ENCODE measurements around the gene BRAF. TPM values are rescaled to one million over a fixed set of nuclear protein-coding genes. Genes with fewer than 3 reads are reported as not detected.
"Not testable (repeated sequence)": the region's sequence is repeated elsewhere in the genome, so short reads cannot be mapped to it uniquely, and the experiment has no call there.

The BRAF gene
- total RNA-seq, 2 donors from 2014 or later: 35.7 to 42.2 TPM

- H3K9me3 Mint-ChIP-seq: no peaks in the 10 kb centered on the region
- no peak overlapping the region for H3K27ac Mint-ChIP-seq
- DNase-seq (ENCODE audit: low spot score) (no peak), ATAC-seq (peak in 1 of 2 donors; percentile 57)
- H3K36me3 Mint-ChIP-seq: no peaks in the 10 kb centered on the region
- peaks cover 10 to 16% of the 10 kb centered on the region in 2 donors for H3K4me1 Mint-ChIP-seq (ENCODE audit: low read depth in 2 of 2)
- no peak overlapping the region for H3K4me3 Mint-ChIP-seq
- no peaks in the 10 kb centered on the region for H3K27me3 Mint-ChIP-seq
Observed at GRCh38 chr7:140723006-140723405, 201.7 kb downstream of the BRAF start.

GRCh38 chr7:140722254-140722653, 202.5 kb downstream of the BRAF start:
- Mint-ChIP-seq H3K27me3 (no peaks in the 10 kb centered on the region), H3K9me3 (no peaks in the 10 kb centered on the region), H3K36me3 (no peaks in the 10 kb centered on the region), H3K27ac (no peak overlapping the region), H3K4me1 (ENCODE audit: low read depth in 2 of 2) (peaks cover 10 to 16% of the 10 kb centered on the region in 2 donors), H3K4me3 (no peak overlapping the region)
- no peak for DNase-seq (ENCODE audit: low spot score)
- ATAC-seq: no peak

DNA sequence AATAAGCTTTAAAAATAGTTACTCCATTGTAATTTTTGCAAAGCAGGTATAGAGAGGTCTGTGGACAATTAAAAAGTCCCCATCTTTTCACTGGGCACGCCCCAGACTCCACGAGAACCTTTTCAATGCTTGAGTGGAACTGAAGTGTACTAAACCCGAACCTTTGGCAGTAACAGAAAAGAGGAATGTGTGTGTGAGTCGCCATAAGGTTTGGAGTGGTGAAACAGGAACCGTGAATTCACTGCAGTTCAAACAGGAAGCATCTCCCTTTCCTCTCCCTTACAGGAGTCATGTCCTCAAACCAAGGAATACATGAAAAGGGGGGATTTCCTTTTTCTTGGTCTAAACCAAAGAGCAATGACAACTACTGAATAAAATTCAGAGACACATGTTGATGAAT, 205.0 kb downstream of the BRAF start:
- no peaks in the 10 kb centered on the region for H3K27me3 Mint-ChIP-seq
- no peaks in the 10 kb centered on the region for H3K36me3 Mint-ChIP-seq
- no peak for DNase-seq (ENCODE audit: low spot score)
- peaks cover 18 to 23% of the 10 kb centered on the region in 2 donors for H3K4me1 Mint-ChIP-seq (ENCODE audit: low read depth in 2 of 2)
- no peak for ATAC-seq
- peak overlapping the region in 1 of 2 donors; percentile 79 for H3K27ac Mint-ChIP-seq
- H3K4me3 Mint-ChIP-seq: no peak overlapping the region
- H3K9me3 Mint-ChIP-seq: no peaks in the 10 kb centered on the region

GRCh38 chr7:140714331-140715040, 210.2 kb downstream of the BRAF start:
- peak; percentile 95 to 97 for ATAC-seq
- no peaks in the 10 kb centered on the region for H3K27me3 Mint-ChIP-seq
- DNase-seq (ENCODE audit: low spot score): peak; percentile 67
- peak overlapping the region in 1 of 2 donors; percentile 4 for H3K27ac Mint-ChIP-seq
- no peaks in the 10 kb centered on the region for H3K9me3 Mint-ChIP-seq
- peaks cover 13% of the 10 kb centered on the region for H3K36me3 Mint-ChIP-seq
- peak overlapping the region; percentile 38 for H3K4me3 Mint-ChIP-seq
- peaks cover 28 to 35% of the 10 kb centered on the region in 2 donors for H3K4me1 Mint-ChIP-seq (ENCODE audit: low read depth in 2 of 2)

DNA sequence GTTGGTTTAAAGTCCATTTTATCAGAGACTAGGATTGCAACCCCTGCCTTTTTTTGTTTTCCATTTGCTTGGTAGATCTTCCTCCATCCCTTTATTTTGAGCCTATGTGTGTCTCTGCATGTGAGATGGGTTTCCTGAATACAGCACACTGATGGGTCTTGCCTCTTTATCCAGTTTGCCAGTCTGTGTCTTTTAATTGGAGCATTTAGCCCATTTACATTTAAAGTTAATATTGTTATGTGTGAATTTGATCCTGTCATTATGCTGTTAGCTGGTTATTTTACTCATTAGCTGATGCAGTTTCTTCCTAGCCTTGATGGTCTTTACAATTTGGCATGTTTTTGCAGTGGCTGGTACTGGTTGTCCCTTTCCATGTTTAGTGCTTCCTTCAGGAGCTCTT, 212.3 kb downstream of the BRAF start:
- not testable (repeated sequence) for ATAC-seq; H3K9me3 Mint-ChIP-seq; H3K27me3 Mint-ChIP-seq; H3K27ac Mint-ChIP-seq; H3K4me3 Mint-ChIP-seq; DNase-seq (ENCODE audit: low spot score)
- peaks cover 13% of the 10 kb centered on the region for H3K36me3 Mint-ChIP-seq
- H3K4me1 Mint-ChIP-seq (ENCODE audit: low read depth in 2 of 2): peaks cover 28 to 30% of the 10 kb centered on the region in 2 donors

DNA sequence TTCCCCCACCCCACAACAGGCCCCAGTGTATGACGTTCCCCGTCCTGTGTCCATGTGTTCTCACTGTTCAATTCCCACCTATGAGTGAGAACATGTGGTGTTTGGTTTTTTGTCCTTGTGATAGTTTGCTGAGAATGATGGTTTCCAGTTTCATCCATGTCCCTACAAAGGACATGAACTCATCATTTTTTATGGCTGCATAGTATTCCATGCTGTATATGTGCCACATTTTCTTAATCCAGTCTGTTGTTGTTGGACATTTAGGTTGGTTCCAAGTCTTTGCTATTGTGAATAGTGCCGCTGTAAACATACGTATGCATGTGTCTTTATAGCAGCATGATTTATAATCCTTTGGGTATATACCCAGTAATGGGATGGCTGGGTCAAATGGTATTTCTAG, 216.0 kb downstream of the BRAF start:
- not testable (repeated sequence) for H3K27ac Mint-ChIP-seq; DNase-seq (ENCODE audit: low spot score); ATAC-seq; H3K27me3 Mint-ChIP-seq; H3K9me3 Mint-ChIP-seq; H3K4me3 Mint-ChIP-seq
- peaks cover 17% of the 10 kb centered on the region for H3K36me3 Mint-ChIP-seq
- peaks cover 14 to 17% of the 10 kb centered on the region in 2 donors for H3K4me1 Mint-ChIP-seq (ENCODE audit: low read depth in 2 of 2)

DNA sequence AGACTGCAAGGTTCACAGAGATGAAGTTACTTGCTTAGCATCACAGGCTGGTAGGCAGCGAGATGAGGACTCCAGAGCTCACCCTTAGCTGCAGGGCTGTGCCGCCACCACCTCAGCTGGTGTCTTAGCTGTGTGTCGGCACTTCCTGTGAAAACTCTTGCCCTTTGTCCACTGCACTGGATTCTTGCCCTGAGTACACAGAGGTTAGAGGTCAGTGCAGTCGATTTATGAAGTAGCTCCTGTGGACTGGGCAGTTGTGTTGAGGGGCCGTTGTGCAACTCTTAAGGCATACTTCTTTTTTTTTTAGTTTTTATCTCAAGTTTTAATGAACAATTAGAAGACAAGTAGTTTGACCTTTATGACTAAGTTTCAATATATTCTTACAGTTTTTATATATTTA, 217.6 kb downstream of the BRAF start:
- ATAC-seq (no peak), DNase-seq (ENCODE audit: low spot score) (no peak)
- peaks cover 10% of the 10 kb centered on the region for H3K36me3 Mint-ChIP-seq
- no peak overlapping the region for H3K4me3 Mint-ChIP-seq
- no peaks in the 10 kb centered on the region for H3K27me3 Mint-ChIP-seq
- H3K27ac Mint-ChIP-seq: no peak overlapping the region
- H3K4me1 Mint-ChIP-seq (ENCODE audit: low read depth in 2 of 2): peaks cover 5 to 12% of the 10 kb centered on the region in 2 donors
- no peaks in the 10 kb centered on the region for H3K9me3 Mint-ChIP-seq

DNA sequence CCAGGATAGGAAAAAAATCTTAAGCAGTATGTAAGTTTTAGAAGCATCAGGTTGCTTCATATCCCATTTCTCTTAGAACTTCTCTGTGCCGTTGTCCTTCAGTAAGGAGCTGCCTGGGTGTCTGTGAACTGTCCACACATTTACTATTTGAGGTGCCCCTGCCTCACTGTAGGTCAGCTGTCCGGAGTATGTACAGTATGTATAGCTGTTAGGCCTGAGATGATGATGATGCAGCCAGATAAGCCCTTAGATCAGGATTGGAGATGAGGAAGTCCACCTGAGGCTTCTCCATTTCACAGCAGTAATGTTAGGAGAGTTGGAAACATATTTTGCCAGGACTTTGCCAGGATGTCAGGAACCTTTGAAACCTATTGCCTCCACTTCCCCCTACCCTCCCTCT, 220.5 kb downstream of the BRAF start:
- Mint-ChIP-seq H3K4me1 (ENCODE audit: low read depth in 2 of 2) (peaks cover 9 to 11% of the 10 kb centered on the region in 2 donors), H3K27me3 (no peaks in the 10 kb centered on the region), H3K36me3 (peaks cover 5% of the 10 kb centered on the region), H3K4me3 (no peak overlapping the region), H3K9me3 (no peaks in the 10 kb centered on the region), H3K27ac (peak overlapping the region in 1 of 2 donors; percentile 33)
- DNase-seq (ENCODE audit: low spot score): no peak
- no peak for ATAC-seq

GRCh38 chr7:140702774-140703173, 222.0 kb downstream of the BRAF start:
- H3K27me3 Mint-ChIP-seq: no peaks in the 10 kb centered on the region
- DNase-seq (ENCODE audit: low spot score): no peak
- H3K27ac Mint-ChIP-seq: no peak overlapping the region
- peaks cover 19 to 21% of the 10 kb centered on the region in 2 donors for H3K4me1 Mint-ChIP-seq (ENCODE audit: low read depth in 2 of 2)
- no peak overlapping the region for H3K4me3 Mint-ChIP-seq
- H3K9me3 Mint-ChIP-seq: no peaks in the 10 kb centered on the region
- peaks cover 5% of the 10 kb centered on the region for H3K36me3 Mint-ChIP-seq
- ATAC-seq: no peak

DNA sequence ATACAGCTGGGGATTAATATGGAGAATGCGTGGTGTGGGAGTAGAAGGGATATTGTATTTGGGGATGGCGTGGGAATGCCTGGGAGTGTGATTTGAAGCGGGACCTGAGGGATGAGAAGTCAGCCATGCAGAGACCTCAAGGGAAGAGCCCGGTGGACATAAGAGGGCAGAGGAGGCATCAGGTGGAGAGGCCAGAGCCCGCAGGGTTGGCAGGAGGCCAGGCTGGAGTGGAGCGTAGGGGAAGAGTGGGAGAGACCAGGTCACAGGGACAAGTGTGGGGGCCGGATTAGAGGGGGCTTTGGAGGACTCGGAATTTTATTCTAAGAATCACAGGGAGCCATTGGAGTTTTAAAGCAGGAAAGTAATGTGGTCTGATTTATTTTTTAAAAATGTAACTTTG, 226.3 kb downstream of the BRAF start:
- peak overlapping the region; percentile 92 to 94 for H3K27ac Mint-ChIP-seq
- no peaks in the 10 kb centered on the region for H3K36me3 Mint-ChIP-seq

GRCh38 chr7:140697447-140698143, 227.1 kb downstream of the BRAF start:
- DNase-seq (ENCODE audit: low spot score): no peak
- H3K27ac Mint-ChIP-seq: peak overlapping the region; percentile 92 to 94
- no peaks in the 10 kb centered on the region for H3K36me3 Mint-ChIP-seq
- peaks cover 40 to 41% of the 10 kb centered on the region in 2 donors for H3K4me1 Mint-ChIP-seq (ENCODE audit: low read depth in 2 of 2)
- no peaks in the 10 kb centered on the region for H3K27me3 Mint-ChIP-seq
- H3K9me3 Mint-ChIP-seq: no peaks in the 10 kb centered on the region
- no peak for ATAC-seq
- peak overlapping the region; percentile 95 for H3K4me3 Mint-ChIP-seq

More for the DNA sequence above, 226.3 kb downstream of the BRAF start:
- ATAC-seq (no peak), DNase-seq (ENCODE audit: low spot score) (no peak)
- Mint-ChIP-seq H3K4me3 (peak overlapping the region; percentile 95), H3K4me1 (ENCODE audit: low read depth in 2 of 2) (peaks cover 31 to 32% of the 10 kb centered on the region in 2 donors), H3K9me3 (no peaks in the 10 kb centered on the region), H3K27me3 (no peaks in the 10 kb centered on the region)

GRCh38 chr7:140696680-140697446, 227.9 kb downstream of the BRAF start, which contains the start of gene NDUFB2:
TSS of gene NDUFB2 (plus strand) at chr7:140696708. CDS start at chr7:140696745, 37 bp downstream.
- Mint-ChIP-seq H3K36me3 (no peaks in the 10 kb centered on the region), H3K4me3 (peak within 1 kb of the TSS; percentile 95), H3K4me1 (ENCODE audit: low read depth in 2 of 2) (peaks cover 47 to 48% of the 10 kb centered on the region in 2 donors), H3K27ac (peak within 1 kb of the TSS; percentile 92 to 94), H3K27me3 (no peaks in the 10 kb centered on the region), H3K9me3 (no peaks in the 10 kb centered on the region)
- peak; percentile 83 for DNase-seq (ENCODE audit: low spot score)
- peak; percentile 93 to 95 for ATAC-seq

GRCh38 chr7:140696024-140696679, 228.6 kb downstream of the BRAF start:
- DNase-seq (ENCODE audit: low spot score) (peak; percentile 93), ATAC-seq (no peak)
- H3K36me3 Mint-ChIP-seq: no peaks in the 10 kb centered on the region
- H3K4me3 Mint-ChIP-seq: peak overlapping the region; percentile 95
- H3K27ac Mint-ChIP-seq: peak overlapping the region; percentile 92 to 94
- H3K27me3 Mint-ChIP-seq: no peaks in the 10 kb centered on the region
- peaks cover 47 to 48% of the 10 kb centered on the region in 2 donors for H3K4me1 Mint-ChIP-seq (ENCODE audit: low read depth in 2 of 2)
- H3K9me3 Mint-ChIP-seq: no peaks in the 10 kb centered on the region
